MM.1S (cell line): ENCODE data around the gene POP7.

Source experiments
- EZH2phosphoT487 ChIP-seq: fragments of 300-600 bp; sonication (generic); IDR thresholded peaks from 2 replicates; pipeline ENCODE4 v1.6.1; 2018; ENCODE audit warnings: antibody characterized with exemption, low read length
- TF ChIP-seq, protein P1 (sequence below): fragments of 300-600 bp; sonication (generic); IDR thresholded peaks from 2 replicates; pipeline ENCODE4 v1.5.1; 2016; ENCODE audit warnings: antibody characterized with exemption, low read length, mixed read lengths

DNA sequence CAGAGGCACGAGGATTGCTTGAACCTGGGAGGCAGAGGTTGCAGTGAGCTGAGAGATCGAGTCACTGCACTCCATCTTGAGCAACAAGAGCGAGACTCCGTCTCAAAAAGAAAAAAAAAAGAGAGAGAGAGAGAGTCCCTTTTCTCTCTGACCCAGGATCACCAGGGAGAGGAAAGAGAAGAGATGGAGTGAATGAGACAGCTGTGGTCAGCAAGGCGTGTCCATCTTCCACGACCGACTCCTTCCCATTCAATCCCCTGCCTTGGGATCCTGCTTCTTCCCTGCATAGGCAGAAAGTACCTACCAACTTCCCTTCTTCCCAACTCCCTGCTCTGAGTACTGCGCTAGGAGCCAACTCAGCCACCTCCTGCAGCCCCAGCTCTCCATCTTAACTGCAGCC, 22.3 kb downstream of the POP7 start:
- TF ChIP-seq, protein P1, sequence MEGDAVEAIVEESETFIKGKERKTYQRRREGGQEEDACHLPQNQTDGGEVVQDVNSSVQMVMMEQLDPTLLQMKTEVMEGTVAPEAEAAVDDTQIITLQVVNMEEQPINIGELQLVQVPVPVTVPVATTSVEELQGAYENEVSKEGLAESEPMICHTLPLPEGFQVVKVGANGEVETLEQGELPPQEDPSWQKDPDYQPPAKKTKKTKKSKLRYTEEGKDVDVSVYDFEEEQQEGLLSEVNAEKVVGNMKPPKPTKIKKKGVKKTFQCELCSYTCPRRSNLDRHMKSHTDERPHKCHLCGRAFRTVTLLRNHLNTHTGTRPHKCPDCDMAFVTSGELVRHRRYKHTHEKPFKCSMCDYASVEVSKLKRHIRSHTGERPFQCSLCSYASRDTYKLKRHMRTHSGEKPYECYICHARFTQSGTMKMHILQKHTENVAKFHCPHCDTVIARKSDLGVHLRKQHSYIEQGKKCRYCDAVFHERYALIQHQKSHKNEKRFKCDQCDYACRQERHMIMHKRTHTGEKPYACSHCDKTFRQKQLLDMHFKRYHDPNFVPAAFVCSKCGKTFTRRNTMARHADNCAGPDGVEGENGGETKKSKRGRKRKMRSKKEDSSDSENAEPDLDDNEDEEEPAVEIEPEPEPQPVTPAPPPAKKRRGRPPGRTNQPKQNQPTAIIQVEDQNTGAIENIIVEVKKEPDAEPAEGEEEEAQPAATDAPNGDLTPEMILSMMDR, result no peak
- TF ChIP-seq EZH2phosphoT487, result no peak
